HT-29 (cell line): ENCODE results near the gene CLNK. TPM values are rescaled to one million over a fixed set of nuclear protein-coding genes. Genes with fewer than 3 reads are reported as not detected.
"Not testable (repeated sequence)": the region's sequence is repeated elsewhere in the genome, so short reads cannot be mapped to it uniquely, and the experiment has no call there.

ENCODE experiments used
- DNase-seq: peaks from one replicate; pipeline ENCODE4 v3.0.0-alpha.2; 2015; ENCODE audit warnings: low spot score
- total RNA-seq: library from RNA; depleted of rRNA; stranded (reverse); fragments of >200 nt; shearing (Covaris generic); gene quantifications from 2 replicates; pipeline ENCODE4 v1.2.3, GENCODE V29; 2014

Gene CLNK
- total RNA-seq, 1 experiment from 2014 or later: not detected

DNA sequence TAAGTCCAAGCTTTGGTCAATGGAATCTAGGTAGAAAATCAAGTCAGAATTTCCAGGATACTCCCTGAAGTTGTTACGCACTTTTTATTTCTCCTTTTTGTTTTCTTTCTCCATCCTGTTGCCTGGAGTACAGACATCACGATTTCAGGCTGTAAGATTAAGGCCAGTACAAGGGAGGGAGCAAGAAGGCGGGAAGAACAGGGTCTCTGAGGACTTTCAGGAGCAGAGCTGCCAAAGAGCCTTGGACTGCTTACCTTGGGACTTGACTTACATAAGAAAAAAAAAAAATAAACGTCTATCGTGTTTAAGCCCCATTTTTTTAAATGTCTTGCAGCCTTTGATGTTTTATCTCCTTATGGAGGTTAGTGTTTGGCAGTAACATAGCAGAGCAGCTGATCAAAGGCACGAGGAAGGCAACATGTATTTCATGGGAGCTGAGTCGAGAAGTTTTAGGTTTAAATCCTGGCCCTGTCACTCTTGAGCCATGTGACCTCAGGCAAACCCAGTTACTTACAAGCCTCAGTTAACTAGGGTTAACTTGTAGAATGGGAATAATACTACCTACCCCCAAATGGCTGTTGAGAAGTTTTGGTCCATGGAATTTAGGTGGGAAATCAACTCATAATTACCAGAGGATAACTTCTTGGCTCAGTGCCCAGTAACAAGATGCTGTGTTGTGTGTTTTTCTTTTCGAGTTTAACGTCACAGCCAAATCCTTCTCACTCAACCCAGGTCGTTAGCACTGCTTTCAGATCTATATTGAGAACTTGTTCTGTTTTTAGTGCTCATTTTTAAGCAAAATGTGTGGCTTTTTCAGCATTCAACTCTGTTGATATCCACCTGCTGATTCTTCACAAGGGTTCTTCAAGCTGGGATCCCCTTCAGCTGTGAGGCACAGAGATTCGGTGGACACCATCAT, 106.8 kb downstream of the CLNK start:
- no peak for DNase-seq

DNA sequence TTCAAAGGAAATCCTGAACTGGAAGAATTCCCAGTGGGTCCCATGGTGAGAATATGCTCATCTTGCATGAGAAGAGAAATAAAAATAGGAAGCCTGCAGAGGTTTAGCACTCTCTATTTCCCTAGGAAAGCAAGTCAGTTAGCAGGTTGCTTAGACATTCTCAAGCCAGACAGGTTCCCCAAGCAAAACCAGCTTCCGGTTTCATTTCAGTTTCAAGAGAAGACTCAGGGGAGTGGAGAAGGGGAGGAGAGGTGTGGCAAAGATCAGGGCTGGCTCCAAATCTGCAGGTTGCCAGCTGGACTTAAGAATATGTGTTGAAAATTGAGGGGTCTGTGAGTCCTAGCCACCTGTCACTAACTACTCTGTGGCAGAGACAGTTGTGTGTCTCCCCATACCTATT, 107.5 kb downstream of the CLNK start:
- DNase-seq: no peak

DNA sequence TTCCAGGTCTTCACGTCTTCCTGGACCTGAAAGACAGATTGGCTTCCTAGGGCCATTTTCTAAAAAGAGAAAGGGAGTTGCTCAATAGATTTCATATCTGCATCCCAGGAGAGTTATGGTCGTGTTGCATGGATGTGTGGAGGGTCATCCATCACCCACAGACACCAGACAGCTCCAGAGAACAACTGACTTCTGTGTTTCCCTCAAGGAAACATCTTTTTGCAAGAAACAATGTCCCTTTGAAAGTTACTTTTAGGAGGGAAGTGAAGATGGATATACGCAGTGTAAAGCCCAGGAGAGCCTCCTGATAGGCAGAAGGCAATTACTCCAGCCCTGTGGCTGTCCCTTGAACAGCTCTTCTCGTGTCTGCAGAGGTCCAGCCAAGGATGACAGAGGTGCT, 108.3 kb downstream of the CLNK start:
- DNase-seq: no peak

DNA sequence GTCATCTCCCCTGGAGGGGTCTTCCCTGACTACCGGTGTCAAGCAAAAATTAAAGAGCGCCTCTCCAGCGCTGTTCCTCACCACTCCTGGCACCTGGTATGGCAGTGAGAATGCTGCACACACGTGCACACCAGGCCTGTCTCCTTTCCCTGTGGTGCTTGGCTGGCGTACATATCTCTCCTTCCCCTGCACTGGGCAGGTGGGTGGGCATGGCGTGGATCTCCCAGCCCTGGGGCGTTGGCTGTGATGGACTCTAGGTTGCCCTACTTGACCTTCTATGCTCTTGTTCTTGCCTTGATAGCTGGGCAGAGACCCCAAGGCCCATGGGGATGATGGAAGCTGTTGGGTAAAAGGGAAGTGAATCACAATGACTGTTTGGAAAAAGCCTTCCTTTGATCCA, 109.2 kb downstream of the CLNK start:
- DNase-seq: no peak

DNA sequence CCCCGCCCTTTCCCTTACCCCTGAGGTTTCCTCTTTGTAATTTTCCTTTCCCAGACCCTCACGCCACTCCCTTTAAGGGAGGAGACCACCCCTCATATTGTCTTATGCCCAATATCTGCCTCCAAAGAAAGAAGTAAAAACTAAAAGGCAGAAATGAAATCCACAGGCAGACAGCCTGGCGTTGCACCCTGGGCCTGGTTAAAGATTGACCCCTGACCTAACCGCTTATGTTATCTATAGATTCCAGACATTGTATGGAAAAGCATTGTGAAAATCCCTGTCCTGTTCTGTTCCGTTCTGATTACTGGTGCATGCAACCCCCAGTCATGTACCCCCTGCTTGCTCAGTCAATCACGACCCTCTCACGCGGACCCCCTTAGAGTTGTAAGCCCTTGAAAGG, 110.0 kb downstream of the CLNK start:
- DNase-seq: not testable (repeated sequence)

DNA sequence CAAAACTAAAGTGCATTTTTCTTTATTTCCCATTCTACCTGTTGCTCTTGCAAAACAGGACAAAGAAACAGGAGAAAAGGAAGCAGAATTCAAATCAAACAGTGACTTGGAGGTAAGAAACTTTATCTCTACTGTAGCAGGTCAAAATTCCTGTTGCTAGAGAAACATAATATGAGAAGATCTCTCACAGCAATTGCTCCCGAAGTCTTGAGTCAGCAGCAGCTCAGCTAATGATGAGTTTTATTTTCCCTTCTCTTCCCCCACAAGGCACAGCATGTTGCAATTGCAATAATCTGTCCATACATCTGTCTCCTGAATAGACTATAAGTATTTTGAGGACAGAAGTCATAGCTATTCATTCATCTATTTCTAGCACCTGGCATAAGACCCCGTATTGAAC, 112.7 kb downstream of the CLNK start:
- DNase-seq: no peak

DNA sequence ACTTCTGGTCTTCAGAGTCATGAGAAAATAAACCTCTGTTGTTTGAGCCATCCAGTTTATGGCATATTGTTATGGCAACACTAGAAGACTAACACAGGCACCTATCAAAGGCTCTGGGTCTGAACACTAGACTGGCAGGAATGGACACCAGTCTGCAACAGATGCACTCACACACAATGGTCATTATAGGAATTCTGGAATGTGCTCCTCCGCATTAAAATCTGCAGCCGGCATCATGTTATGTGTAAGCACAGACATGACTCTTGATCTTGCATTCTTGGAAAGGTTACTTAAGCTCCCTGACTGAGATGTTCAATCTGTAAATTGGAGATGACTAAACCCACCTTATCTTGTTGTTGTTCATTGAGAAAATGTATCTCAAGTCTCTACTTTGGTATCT, 115.1 kb downstream of the CLNK start:
- no peak for DNase-seq

DNA sequence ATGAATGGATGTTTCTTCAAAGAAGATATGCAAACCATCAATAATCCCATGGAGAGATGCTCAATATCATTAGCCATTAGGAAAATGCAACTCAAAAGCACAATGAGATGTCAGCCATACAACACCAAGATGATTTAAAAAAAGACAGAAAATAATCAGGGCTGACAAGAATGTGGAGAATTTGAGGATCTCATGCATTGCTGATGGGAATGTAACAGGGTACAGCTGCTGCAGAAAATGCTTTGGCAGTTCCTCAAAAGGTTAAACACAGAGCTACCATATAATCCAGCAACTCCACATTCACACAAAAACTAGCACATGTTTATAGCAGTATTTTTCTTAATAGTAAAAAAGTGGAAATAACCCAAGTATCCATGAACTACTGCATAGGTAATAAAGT, 116.8 kb downstream of the CLNK start:
- DNase-seq: no peak

DNA sequence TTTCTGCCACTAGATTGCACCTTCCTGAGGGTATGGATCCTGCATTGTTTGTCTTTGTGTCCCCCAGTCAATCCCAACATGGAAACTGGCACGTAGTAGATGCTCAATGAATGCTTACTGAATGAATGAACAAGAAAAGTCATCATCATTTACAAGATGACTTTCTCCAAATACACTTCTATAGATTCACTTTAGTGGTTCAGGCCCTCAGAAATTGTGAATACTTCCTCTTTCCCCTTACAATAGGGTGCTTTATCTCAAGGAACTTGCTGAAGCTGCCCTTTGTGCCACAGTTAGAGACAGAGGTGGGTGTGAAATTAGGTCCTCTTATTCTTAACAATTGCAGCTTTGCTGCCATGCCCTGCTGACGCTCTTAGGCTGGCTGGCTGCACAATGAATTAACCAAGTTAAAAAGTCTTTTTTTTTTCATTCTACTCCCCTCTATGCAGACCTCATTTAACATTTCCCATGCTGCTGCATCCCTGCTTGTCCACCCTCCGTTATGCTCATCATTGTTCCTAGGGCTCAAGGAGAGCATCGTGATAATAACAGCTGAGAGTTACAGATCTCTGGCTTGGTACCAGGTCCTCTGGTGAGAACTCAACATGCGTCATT, 119.3 kb downstream of the CLNK start:
- no peak for DNase-seq

DNA sequence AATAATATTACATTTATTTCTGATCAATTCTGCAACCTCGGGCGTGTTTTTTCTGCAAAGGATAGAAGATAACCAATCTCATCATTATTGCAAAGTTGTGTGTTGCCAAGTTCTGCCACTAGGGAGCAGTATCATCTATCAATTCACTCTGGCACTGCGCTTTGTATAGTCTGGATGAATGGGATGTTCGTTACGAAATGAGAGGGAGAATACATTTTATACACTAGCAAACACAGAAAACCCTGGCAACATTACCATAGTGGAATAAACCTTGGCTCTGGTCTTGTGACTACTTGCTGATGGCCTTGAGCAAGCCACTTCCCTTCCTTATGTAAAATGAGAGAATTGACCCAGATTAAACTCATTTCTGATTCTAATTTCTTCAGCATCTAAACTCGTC, 129.9 kb downstream of the CLNK start:
- DNase-seq: peak; percentile 85

DNA sequence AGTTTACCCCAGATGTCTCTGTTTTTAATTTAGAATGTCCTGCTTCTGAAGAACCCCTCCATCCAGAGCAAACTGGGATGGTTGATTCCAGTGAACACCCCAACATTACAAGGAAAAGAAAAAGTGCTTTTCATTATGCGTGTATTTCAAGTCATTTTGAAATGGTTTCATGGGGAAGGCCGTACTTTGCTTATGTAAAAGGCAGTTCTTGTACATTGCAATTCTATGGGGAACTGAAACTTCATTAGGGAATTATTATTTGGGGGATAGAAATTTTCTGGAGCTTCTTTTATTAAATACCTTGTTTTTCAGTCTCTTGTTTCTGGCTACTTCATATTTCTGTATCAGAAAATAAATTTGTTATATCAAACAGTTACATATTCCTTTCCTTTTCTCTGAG, 130.4 kb downstream of the CLNK start:
- no peak for DNase-seq

DNA sequence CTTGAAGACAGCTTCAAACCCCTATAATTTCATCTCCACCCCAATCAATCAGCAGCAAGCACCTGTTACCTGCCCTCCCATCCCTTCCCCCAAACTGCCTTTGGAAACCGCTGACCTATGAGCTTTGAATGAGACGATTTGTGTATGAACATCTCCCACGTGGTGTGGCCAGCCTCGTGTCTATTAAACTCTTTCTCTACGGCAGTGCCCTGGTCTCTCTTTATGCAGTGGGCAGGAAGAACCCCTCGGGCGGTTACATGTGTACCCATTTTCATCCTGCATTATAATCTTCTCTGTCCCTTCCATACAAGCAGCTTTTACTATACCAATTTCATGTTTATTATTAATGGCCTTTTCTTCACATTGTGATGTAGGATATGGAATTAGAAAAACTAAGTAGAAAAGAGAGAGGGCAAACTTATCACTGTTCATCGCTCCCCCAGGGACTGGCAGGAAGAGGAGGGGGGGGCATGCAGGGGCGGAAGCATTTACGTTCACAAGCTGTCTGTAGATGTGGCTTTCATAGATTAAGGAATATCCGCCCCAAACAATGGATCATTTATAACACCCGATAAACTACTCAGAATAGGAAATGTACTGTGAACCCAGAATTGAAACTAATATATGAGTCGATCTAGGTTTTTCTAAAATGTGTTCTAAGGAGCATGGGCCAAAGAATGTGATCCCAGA, 131.8 kb downstream of the CLNK start:
- no peak for DNase-seq

DNA sequence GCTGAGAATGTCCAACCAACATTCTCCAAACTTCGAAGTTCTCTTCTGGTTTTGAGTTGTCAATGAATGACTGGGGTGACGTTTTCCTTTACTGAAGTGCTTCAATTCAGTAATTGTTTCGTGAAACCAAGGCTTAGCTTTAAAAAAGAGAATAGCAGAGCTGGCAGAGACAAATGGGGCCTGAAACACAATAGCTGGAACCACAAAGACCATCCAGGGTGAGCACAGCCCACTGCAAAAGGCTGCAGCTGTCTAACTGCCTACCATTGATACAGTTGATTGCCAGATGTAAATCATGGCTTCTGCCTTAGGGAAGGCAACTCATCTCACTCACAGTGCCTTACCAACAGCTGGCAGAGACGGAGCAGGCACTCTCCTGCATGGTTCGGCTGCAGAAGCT, 148.7 kb downstream of the CLNK start:
- DNase-seq: no peak

DNA sequence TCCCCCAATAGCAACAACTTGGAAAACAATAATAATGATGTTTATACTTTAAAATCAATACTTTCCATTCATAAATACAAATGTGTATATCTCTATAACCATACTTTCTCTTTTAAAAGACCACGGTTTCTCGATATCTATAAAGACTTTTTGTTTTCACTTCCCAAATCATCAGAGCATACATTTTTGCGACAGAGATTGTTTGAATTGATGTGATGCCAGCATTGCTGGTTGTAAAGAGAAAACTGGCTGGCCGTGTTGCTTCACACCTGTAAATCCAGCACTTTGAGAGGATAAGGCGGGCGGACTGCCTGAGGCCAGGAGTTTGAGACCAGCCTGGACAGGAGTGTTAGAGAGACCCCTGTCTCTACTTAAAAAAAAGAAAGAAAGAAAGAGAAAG, 149.7 kb downstream of the CLNK start:
- DNase-seq: no peak

DNA sequence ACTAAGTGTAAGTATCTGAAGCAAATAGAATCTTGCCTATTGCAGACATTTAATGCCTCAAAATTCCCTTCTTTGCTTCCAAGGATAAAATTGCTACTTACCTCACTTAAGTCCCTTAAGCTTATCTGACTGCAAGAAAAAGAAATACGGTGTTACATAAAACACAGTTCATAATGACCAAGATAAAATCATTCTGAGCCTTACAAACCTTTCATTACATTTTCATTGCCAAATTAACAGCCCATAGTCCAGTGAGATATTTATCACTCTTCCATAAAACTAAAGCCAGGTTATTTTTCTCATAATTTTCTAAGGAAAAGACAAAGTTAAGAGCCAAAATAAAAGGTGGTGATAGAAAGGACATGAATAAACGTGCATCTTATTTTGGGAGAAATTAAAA, 152.4 kb downstream of the CLNK start:
- no peak for DNase-seq

DNA sequence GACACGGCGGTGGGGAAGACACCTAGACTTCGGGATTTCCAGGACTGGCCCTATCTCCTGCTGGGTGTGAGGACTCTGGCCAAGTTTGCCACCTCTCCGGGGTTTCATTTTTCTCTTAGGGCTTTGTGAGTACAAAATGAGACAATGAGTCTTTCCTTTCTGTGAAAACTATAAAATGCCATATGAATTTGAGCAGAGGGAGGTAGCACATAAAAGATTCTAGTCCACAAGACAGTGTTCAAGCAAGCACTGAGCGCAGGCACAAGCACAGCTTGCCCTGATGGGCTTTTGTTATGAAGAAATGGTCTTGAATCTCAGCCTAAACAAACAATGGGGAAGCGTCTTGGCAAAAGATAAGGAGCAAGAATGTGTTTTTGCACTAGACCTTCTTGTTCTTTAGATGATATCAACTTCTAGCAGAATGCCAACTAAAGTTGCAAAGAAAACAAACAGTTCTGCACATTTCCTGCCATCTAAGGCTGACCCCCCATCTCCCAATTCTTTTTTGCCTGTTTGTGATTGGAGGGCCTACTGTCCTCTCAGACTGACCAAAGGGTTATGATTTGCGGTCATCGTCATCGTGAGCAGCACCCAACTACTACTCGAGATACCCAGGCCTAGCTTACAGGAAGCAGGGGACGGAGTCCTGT, 154.3 kb downstream of the CLNK start:
- no peak for DNase-seq

DNA sequence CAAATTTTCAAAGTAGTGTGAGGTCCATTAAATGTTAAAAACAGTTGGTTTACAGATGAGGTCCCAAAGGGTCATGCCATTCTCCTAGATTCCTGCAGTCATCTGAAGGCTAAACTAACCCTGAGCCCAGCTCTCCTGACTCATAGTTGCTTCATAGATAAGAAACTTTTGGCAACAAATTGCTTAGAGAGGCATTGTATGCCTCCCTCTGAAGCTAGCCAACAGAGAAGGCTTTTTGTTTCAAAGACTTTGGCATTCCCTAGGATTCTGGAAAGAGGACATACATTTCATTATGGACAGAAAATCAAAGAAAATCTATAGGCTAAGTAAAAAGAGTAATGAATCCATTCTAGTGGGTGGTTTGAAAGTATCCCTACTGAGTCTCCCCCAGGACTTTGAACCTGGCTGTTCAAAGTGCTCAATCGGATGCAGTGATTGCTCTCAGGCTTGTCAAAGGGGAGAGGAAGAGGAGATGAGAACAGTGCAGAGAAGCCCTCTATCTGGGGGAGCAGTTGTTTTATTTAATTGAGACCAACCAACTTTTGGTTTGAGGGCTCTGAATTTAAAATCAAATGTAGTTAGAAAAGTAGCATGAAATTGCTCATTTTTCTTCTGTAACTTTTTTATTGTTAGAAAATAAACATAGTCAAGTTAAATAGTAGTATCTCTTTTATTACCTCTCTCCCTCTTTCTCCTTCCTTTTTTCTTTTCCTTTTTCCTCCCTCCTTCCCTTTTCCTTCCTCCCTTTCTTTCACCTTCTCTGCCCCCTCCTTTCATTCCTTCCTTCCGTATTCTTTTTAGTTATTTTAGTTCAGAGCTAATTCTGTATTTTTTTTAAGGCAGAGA, 155.1 kb downstream of the CLNK start:
- DNase-seq: no peak

DNA sequence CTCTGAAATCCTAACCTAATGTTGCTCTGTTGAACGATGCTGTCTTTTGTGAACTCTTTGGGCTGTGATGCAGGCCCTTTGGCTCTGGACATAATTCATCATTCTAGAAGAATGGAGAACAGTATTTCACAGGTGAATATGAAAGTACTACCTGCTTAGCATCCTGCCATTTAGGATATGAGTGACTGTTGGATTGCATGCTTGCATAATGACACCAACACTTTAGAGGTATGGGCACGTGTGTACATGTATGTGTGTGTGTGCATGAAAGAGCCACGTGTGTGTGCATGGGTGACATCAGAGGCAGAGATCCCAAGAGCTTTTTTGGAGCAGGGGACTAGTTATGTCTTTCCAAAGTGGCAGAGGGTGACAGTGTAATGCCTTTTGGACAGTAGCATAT, 157.1 kb downstream of the CLNK start:
- DNase-seq: no peak

DNA sequence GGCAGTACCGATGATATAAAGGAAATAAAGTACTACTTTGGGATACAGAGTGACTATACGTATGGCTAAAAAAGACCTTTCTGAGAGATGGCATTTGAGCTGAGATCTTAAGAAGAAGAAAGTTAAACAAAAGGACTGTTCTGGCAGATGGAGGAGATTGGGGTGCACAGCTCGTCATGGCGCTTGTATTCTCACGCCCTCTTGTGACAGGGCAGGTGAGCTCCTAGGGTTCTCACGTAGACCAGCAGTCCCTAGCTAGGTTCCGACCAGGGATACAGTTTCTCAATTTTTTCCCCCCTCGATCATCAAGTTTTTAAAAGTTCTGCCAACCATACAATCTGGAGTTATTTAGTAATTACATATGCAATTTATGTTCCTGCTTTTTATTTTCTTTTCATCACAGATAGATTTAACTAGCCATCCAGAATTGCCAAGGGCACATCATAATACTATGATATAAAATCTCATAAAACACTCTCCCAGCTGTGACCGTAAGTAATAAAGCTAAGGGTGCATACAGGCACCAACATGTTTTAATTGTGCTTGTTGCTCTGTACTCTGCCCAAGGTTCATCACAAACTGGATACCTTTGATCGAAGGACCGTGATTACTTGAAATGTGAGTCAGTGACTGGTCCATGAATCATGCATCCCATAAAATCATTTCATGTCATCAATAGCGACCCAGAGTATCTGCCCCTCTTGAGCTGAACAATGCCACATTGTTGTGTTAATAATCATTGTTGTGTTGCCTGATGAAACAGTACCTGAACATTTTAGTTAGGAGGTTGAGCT, 157.9 kb downstream of the CLNK start:
- no peak for DNase-seq

DNA sequence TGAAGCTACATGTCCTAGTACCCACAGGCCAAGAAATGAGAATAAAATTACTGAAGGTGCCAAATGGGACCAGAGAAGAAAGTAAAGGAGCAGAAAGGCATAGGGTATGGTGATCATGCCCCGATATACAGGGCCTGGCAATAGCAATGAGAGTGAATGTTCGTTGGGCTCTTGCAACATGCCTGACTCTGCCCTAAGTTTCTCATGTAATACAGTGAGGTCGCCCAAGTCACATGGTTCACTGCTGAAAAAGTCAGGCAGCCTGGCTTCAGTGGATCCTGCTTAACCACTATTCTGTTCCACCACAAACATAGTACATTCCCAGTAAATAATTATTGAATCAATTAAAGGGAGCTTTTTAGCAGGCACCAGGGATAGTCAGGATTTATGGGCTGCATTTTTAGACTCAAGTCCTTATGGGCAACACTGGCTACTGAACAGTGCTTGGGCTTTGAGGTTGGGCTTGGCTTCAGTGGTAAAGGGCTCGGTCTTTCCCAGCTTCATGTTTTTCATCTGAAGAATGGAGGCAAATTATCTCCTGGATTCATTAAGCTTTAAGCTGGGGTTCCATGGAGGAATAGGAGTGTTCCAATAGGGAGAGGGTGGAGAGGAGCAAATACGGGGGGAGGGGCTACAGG, 160.3 kb downstream of the CLNK start:
- DNase-seq: no peak
